Esophagus squamous epithelium (tissue), 4 donors: ENCODE results near the gene ZNF575.

ENCODE experiments used
- CTCF ChIP-seq, 6 experiments: fragments of 450-650 bp in 4 of 6; fragments of 200-600 bp in 2 of 6; sonication (generic) in 2 of 6; IDR thresholded peaks; one replicate each; pipeline ENCODE4 v1.5.1; 2016 to 2019; ENCODE audit warnings: antibody characterized with exemption in 6 of 6, mild to moderate bottlenecking in 4 of 6, moderate library complexity in 4 of 6
- POLR2A ChIP-seq, 4 donors: fragments of 450-650 bp; IDR thresholded peaks; one replicate each; pipeline ENCODE4 v1.6.1; 2017; ENCODE audit warnings: antibody characterized with exemption in 4 of 4, mild to moderate bottlenecking in 4 of 4, moderate library complexity in 3 of 4

- TF ChIP-seq CTCF (IDR thresholded peaks at IDR 0.05) (no peak), POLR2A (IDR thresholded peaks at IDR 0.05) (no peak)
Observed at GRCh38 chr19:43546581-43546980, 13.6 kb downstream of the ZNF575 start.
